H1 (cell line): ENCODE measurements around the gene PATE1. TPM values are rescaled to one million over a fixed set of nuclear protein-coding genes. Genes with fewer than 3 reads are reported as not detected.

ENCODE experiments used
- BACH1 ChIP-seq: IDR thresholded peaks from 2 replicates; pipeline ENCODE4 v1.6.1; 2012; ENCODE audit warnings: low read length, improper control_type of control experiment
- CHD1 ChIP-seq: IDR thresholded peaks from 2 replicates; pipeline ENCODE4 v1.6.1; 2012; ENCODE audit warnings: low read depth, low read length, improper control_type of control experiment
- CHD2 ChIP-seq: IDR thresholded peaks from 2 replicates; pipeline ENCODE4 v1.6.1; 2012; ENCODE audit warnings: low read length, improper control_type of control experiment
- CTCF ChIP-seq, 3 experiments: IDR thresholded peaks; 1 replicate in 2 of 3; 2 replicates in 1 of 3; pipeline versions ENCODE4 v1.5.1 to v1.6.1; 2011; ENCODE audit warnings: low read length in 3 of 3, mild to moderate bottlenecking in 3 of 3, inconsistent platforms in 2 of 3, low read depth in 1 of 3, moderate library complexity in 1 of 3; ENCODE audit not compliant: insufficient read depth in 1 of 3; ENCODE audit errors: control extremely low read depth in 1 of 3
- SUZ12 ChIP-seq: fragments of 200-600 bp; sonication (generic); IDR thresholded peaks from 2 replicates; pipeline ENCODE4 v1.6.1; 2012; ENCODE audit warnings: mild to moderate bottlenecking, inconsistent platforms, low read length, moderate library complexity, mixed read lengths
- TAF1 ChIP-seq: IDR thresholded peaks from 2 replicates; pipeline ENCODE4 v1.6.1; 2011; ENCODE audit warnings: mild to moderate bottlenecking, low read depth, low read length
- polyA plus RNA-seq, 7 experiments: library from polyadenylated mRNA; depleted of rRNA in 3 of 7; stranded (reverse) in 5 of 7; unstranded in 2 of 7; fragments of >200 nt in 5 of 7; fragments of 200-250 nt in 2 of 7; gene quantifications; 1 replicate in 5 of 7; 2 replicates in 1 of 7; 4 replicates in 1 of 7; pipeline versions ENCODE4 v1.2.1 to v1.2.3, GENCODE V29; 2011 to 2013; ENCODE audit warnings: missing spikeins in 2 of 7, mixed read lengths in 2 of 7
- total RNA-seq: library from RNA; stranded (reverse); fragmentation: NEBNext Ultra II Directional; extraction: Animal tissue kit (Norgen Biotek cat#: 25700); gene quantifications from 2 replicates; pipeline ENCODE4 v1.2.1, GENCODE V29; 2021
- TF ChIP-seq, protein P1 (sequence below): IDR thresholded peaks from 2 replicates; pipeline ENCODE4 v1.6.1; 2012; ENCODE audit warnings: inconsistent platforms
- TF ChIP-seq, protein P2 (sequence below): IDR thresholded peaks from 2 replicates; pipeline ENCODE4 v1.6.1; 2011; ENCODE audit warnings: low read length, improper control_type of control experiment

Gene PATE1
- total and polyA plus RNA-seq, 2 of the 8 experiments (the other 6 are each of a cell fraction or from before 2014, with no cell fraction given) = not detected

- TF ChIP-seq CHD1 (no peak), BACH1 (no peak), CHD2 (no peak), CTCF (IDR thresholded peaks at IDR 0.05; ENCODE audit: control extremely low read depth in 1 of 3, insufficient read depth in 1 of 3, low read depth in 1 of 3, low read length in 3 of 3) (no peak), TAF1 (no peak), SUZ12 (no peak)
- TF ChIP-seq, protein P1, sequence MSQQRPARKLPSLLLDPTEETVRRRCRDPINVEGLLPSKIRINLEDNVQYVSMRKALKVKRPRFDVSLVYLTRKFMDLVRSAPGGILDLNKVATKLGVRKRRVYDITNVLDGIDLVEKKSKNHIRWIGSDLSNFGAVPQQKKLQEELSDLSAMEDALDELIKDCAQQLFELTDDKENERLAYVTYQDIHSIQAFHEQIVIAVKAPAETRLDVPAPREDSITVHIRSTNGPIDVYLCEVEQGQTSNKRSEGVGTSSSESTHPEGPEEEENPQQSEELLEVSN = no peak
- TF ChIP-seq, protein P2, sequence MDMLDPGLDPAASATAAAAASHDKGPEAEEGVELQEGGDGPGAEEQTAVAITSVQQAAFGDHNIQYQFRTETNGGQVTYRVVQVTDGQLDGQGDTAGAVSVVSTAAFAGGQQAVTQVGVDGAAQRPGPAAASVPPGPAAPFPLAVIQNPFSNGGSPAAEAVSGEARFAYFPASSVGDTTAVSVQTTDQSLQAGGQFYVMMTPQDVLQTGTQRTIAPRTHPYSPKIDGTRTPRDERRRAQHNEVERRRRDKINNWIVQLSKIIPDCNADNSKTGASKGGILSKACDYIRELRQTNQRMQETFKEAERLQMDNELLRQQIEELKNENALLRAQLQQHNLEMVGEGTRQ = no peak
Observed at GRCh38 chr11:125778728-125779127, 32.6 kb downstream of the PATE1 start, which contains the start of gene PATE2 (continued).
